Measurements from ENCODE around the gene NPBWR2. TPM values are rescaled to one million over a fixed set of nuclear protein-coding genes. Genes with fewer than 3 reads are reported as not detected.

Gene NPBWR2
- total RNA-seq, 1 donor from 2014 or later, result not detected

DNA sequence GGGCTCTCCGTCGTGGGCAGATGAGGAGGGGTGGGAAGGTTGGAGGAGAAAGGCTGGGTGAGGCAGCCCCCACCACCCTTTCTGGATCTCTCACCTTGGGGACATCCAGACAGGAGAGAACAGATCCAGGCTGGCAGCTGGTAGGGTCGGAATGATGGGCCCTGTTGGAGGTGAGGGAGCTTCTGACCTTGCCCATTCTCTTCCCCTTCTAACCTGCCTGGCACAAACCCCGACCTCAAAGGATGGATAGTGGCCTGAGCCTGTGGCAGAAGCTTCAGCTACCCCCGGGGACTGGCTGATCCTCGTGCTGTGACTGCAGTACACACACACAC, 6.0 kb upstream of the NPBWR2 start:
- Mint-ChIP-seq H3K36me3 (no peaks in the 10 kb centered on the region), H3K9me3 (no peaks in the 10 kb centered on the region), H3K4me1 (no peaks in the 10 kb centered on the region), H3K4me3 (no peak overlapping the region), H3K27me3 (ENCODE audit: insufficient read depth, low read depth) (peaks cover 15% of the 10 kb centered on the region), H3K27ac (peak overlapping the region; percentile 10)
- Histone ChIP-seq H3K9ac (no peak overlapping the region), H2AFZ (replicated peaks) (no peak overlapping the region), H3K4me3 (no peak overlapping the region), H3K4me2 (no peak overlapping the region), H3K27ac (no peak overlapping the region), H4K20me1 (ENCODE audit: low read depth) (no peaks in the 10 kb centered on the region), H3K4me1 (no peaks in the 10 kb centered on the region), H3K79me2 (ENCODE audit: low read depth) (no peaks in the 10 kb centered on the region), H3K9me3 (ENCODE audit: low read depth) (no peaks in the 10 kb centered on the region), H3K27me3 (no peaks in the 10 kb centered on the region), H3F3A (ENCODE audit: low read depth) (no peaks in the 10 kb centered on the region), H3K36me3 (no peaks in the 10 kb centered on the region)
- no peak for DNase-seq (ENCODE audit: low spot score)
- TF ChIP-seq, protein P1, sequence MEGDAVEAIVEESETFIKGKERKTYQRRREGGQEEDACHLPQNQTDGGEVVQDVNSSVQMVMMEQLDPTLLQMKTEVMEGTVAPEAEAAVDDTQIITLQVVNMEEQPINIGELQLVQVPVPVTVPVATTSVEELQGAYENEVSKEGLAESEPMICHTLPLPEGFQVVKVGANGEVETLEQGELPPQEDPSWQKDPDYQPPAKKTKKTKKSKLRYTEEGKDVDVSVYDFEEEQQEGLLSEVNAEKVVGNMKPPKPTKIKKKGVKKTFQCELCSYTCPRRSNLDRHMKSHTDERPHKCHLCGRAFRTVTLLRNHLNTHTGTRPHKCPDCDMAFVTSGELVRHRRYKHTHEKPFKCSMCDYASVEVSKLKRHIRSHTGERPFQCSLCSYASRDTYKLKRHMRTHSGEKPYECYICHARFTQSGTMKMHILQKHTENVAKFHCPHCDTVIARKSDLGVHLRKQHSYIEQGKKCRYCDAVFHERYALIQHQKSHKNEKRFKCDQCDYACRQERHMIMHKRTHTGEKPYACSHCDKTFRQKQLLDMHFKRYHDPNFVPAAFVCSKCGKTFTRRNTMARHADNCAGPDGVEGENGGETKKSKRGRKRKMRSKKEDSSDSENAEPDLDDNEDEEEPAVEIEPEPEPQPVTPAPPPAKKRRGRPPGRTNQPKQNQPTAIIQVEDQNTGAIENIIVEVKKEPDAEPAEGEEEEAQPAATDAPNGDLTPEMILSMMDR (IDR thresholded peaks at IDR 0.05), result no peak
- TF ChIP-seq EZH2 (IDR thresholded peaks at IDR 0.05) (no peak), EZH2phosphoT487 (IDR thresholded peaks at IDR 0.05) (no peak)

DNA sequence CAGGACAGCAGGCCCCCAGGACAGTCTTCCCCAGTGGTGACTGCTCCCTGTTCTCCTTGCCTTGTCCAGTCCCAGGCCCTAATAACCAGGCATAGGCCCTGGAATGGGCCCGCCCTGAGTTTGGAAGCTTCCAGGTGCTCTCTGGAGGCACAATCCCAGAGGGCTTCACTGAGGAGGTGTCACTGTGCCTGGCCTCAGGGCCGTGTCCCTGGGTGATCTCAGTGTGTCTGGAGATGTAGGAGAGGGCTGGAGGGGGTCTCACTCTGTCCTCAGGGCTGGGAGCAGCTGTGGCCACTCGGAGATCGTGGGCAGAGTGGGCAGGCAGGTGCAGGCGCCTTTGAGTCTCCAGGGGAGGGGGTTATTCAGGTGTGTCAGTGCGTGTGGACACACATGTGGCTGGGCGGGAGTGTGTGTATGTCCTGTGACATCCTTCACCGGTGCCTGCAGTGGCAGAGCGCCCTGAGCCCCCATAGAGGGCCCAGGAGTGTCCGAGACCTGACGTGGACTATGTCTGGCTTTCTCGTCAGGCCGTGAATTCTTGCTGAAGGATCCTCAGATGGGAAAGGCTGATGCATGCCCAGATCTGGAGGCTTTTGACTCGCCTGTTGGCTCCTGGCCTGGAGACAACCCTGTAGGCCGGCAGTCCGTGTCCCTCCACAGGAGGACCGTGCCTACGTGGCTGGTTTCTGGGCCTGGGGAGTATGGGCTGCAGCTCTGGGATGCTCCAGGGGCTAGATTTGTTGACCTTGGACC, 5.5 kb upstream of the NPBWR2 start:
- H3F3A ChIP-seq (ENCODE audit: low read depth), result no peaks in the 10 kb centered on the region
- no peaks in the 10 kb centered on the region for H3K36me3 ChIP-seq
- no peaks in the 10 kb centered on the region for H3K27me3 ChIP-seq
- no peaks in the 10 kb centered on the region for H3K4me1 ChIP-seq
- Mint-ChIP-seq H3K27me3 (ENCODE audit: insufficient read depth, low read depth) (peaks cover 15% of the 10 kb centered on the region), H3K36me3 (no peaks in the 10 kb centered on the region), H3K4me3 (no peak overlapping the region), H3K9me3 (no peaks in the 10 kb centered on the region), H3K27ac (no peak overlapping the region), H3K4me1 (no peaks in the 10 kb centered on the region)
- DNase-seq (ENCODE audit: low spot score), result no peak
- H2AFZ ChIP-seq (replicated peaks), result no peak overlapping the region
- H3K9me3 ChIP-seq (ENCODE audit: low read depth), result no peaks in the 10 kb centered on the region
- no peaks in the 10 kb centered on the region for H3K79me2 ChIP-seq (ENCODE audit: low read depth)
- H3K4me2 ChIP-seq, result no peak overlapping the region
- H3K27ac ChIP-seq, result no peak overlapping the region
- H3K4me3 ChIP-seq, result no peak overlapping the region
- H4K20me1 ChIP-seq (ENCODE audit: low read depth), result no peaks in the 10 kb centered on the region
- H3K9ac ChIP-seq, result no peak overlapping the region
- no peak for TF ChIP-seq EZH2 (IDR thresholded peaks at IDR 0.05)
- TF ChIP-seq, protein P1 (IDR thresholded peaks at IDR 0.05), result no peak
- no peak for TF ChIP-seq EZH2phosphoT487 (IDR thresholded peaks at IDR 0.05)

DNA sequence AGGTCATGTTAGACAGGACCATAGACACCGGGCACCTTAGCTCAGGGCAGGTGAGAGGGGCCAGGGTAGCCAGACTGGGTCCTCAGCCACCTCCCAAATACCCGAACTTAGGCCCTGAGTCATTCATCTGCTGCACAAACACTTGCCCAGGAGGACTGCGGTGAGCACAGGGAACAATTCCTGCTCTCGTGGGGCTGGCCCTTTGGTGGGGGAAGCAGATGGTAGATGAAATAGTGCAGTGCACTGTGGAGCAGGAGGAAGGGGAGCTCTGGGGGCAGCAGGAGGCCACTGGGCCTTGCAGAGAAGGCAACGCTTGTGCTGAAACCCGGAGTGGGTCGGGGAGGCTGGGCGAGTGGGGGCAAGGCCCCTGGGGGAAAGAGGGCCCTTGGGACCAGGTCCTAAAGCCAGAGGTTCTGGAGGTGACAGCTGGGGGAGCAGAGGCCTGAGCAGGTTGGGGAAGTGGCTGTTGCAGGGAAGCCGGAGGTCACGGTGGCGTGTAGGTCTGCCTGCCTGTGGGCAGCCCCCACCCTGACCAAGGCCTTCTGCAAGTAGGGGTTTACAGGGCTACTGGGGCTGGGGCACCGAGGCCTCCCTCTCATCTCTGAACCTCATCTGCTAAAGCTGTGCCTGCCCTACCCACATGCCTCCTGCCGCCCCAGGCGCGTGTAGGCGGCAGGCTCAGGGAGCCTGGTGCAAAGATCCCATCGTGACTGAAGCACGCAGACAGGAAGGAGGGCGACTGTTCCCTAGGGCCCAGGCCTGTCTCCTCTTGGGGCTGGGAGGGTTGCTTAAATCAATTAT, 4.7 kb upstream of the NPBWR2 start:
- H3K9ac ChIP-seq, result no peak overlapping the region
- no peaks in the 10 kb centered on the region for H3K9me3 Mint-ChIP-seq
- no peak overlapping the region for H3K27ac ChIP-seq
- no peak overlapping the region for H3K27ac Mint-ChIP-seq
- DNase-seq (ENCODE audit: low spot score), result no peak
- no peaks in the 10 kb centered on the region for H3K27me3 ChIP-seq
- H3K27me3 Mint-ChIP-seq (ENCODE audit: insufficient read depth, low read depth), result peaks cover 19% of the 10 kb centered on the region
- H3K4me3 ChIP-seq, result no peak overlapping the region
- no peak overlapping the region for H2AFZ ChIP-seq (replicated peaks)
- H3K9me3 ChIP-seq (ENCODE audit: low read depth), result no peaks in the 10 kb centered on the region
- H3K4me3 Mint-ChIP-seq, result no peak overlapping the region
- no peaks in the 10 kb centered on the region for H3K36me3 ChIP-seq
- no peaks in the 10 kb centered on the region for H3K4me1 Mint-ChIP-seq
- H3F3A ChIP-seq (ENCODE audit: low read depth), result no peaks in the 10 kb centered on the region
- H3K36me3 Mint-ChIP-seq, result no peaks in the 10 kb centered on the region
- no peaks in the 10 kb centered on the region for H3K79me2 ChIP-seq (ENCODE audit: low read depth)
- no peaks in the 10 kb centered on the region for H4K20me1 ChIP-seq (ENCODE audit: low read depth)
- H3K4me1 ChIP-seq, result no peaks in the 10 kb centered on the region
- TF ChIP-seq EZH2 (IDR thresholded peaks at IDR 0.05) (no peak), EZH2phosphoT487 (IDR thresholded peaks at IDR 0.05) (no peak)
- TF ChIP-seq, protein P1 (IDR thresholded peaks at IDR 0.05), result no peak
- no peak overlapping the region for H3K4me2 ChIP-seq
